ENCODE measurements around the gene SGCG.

GRCh38 chr13:23271331-23271730, 90.6 kb downstream of the SGCG start:
- TF ChIP-seq CTCF (IDR thresholded peaks at IDR 0.05; ENCODE audit: low read depth, low read length) (no peak), MAX (IDR thresholded peaks at IDR 0.05; ENCODE audit: low read depth, low read length) (no peak)
